Activated CD8-positive, alpha-beta memory T cell treated with anti-CD3 and anti-CD28 coated beads, Interleukin-2, amount 50 U/mL, for 24 hours (primary cell): Measurements from ENCODE around the gene RAB40A.
"Not testable (repeated sequence)": the region's sequence is repeated elsewhere in the genome, so short reads cannot be mapped to it uniquely, and the experiment has no call there.

Experiments
- DNase-seq: peaks from one replicate; pipeline ENCODE4 v3.0.0-alpha.2; 2020; ENCODE audit errors: extremely low read depth

Gene RAB40A

GRCh38 chrX:103464072-103464773 is 55.1 kb downstream of the RAB40A start:
- DNase-seq = no peak

GRCh38 chrX:103461156-103461555 is 58.1 kb downstream of the RAB40A start:
- no peak for DNase-seq

GRCh38 chrX:103460001-103460755 is 59.1 kb downstream of the RAB40A start:
- not testable (repeated sequence) for DNase-seq

GRCh38 chrX:103453655-103454054 is 65.6 kb downstream of the RAB40A start:
- no peak for DNase-seq
